ENCODE results near the gene JPH3. TPM values are rescaled to one million over a fixed set of nuclear protein-coding genes. Genes with fewer than 3 reads are reported as not detected.

Gene JPH3
- polyA plus RNA-seq, 3 donors, result not detected

DNA sequence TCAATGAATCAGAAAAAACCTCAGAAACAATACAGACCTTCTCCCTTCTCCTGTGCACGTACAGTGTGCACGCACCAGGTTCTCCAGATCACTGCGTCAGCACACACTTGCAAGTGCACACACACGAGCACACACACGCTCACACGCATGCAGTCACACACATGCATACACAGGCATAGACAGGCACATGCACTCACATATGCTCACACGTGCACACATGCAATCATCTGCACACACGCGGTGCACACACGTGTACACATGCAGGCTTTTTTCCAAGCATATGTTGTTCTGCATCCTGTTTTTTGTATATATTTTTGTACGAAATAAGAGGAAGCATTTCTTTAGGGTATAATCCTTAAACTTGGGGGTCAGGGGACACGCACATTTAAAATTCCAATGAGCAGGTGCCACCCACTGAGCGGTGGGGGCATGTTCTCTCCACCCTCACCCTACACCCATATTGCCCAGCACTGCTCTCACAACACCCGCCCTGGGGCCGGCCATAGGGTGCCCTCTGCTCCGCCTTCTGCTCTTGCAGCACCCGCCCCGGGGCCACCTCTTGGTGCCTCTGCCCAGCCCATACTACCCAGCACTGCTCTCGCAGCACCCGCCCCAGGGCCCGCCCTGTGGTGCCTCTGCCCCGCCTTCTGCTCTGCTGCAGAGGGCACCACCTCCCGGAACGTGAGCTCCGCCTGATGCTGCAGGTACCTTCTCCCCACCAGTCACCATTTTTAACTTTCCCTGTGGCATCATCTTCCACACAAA is 142.6 kb downstream of the JPH3 start:
- H3K4me1 Mint-ChIP-seq, result no peaks in the 10 kb centered on the region
- no peak for DNase-seq

GRCh38 chr16:87746178-87746577 is 143.9 kb downstream of the JPH3 start:
- Mint-ChIP-seq H3K27me3 (ENCODE audit: low read depth in 3 of 3) (peaks cover 0 to 2% (median 1%) of the 10 kb centered on the region in 3 donors), H3K4me1 (no peaks in the 10 kb centered on the region), H3K27ac (peak overlapping the region in 2 of 7 donors; percentile 7 to 11), H3K4me3 (no peak overlapping the region), H3K36me3 (peaks cover 79 to 89% of the 10 kb centered on the region in 2 donors), H3K9me3 (no peaks in the 10 kb centered on the region)
- H3K4me2 ChIP-seq (replicated peaks; ENCODE audit: extremely low read depth, low read length, poor library complexity, severe bottlenecking), result no peak overlapping the region
- no peaks in the 10 kb centered on the region for H3K4me1 ChIP-seq (ENCODE audit: control insufficient read depth in 1 of 2, insufficient read depth in 2 of 2, low read length in 2 of 2)
- no peak for DNase-seq
- no peak for TF ChIP-seq CTCF (IDR thresholded peaks at IDR 0.05)
- no peaks in the 10 kb centered on the region for H4K20me1 ChIP-seq (ENCODE audit: insufficient read depth, low read length)
- WGBS (ENCODE audit: insufficient coverage), result 96% methylated on average over 6 of the region's 8 CpGs
- H3K9me3 ChIP-seq (replicated peaks in 1 of 2; ENCODE audit: control insufficient read depth in 1 of 2, insufficient read depth in 1 of 2, low read length in 2 of 2), result no peaks in the 10 kb centered on the region
- H3K36me3 ChIP-seq (replicated peaks in 1 of 2; ENCODE audit: control insufficient read depth in 1 of 2, insufficient read depth in 2 of 2, low read length in 2 of 2), result peaks cover 79 to 89% of the 10 kb centered on the region in 2 donors
- H3K9ac ChIP-seq (ENCODE audit: insufficient read depth, low read length, poor library complexity, severe bottlenecking), result no peak overlapping the region
- H3K4me3 ChIP-seq (replicated peaks in 1 of 3; ENCODE audit: low read depth in 2 of 3, low read length in 3 of 3), result no peak overlapping the region
- H2AFZ ChIP-seq (ENCODE audit: insufficient read depth, low read depth, low read length, poor library complexity, severe bottlenecking), result no peak overlapping the region
- intact Hi-C loops (cut with micrococcal nuclease), result no loop called here
- H3K27ac ChIP-seq (ENCODE audit: low read depth in 1 of 2, low read length in 2 of 2), result no peak overlapping the region
- no peaks in the 10 kb centered on the region for H3K79me2 ChIP-seq (ENCODE audit: insufficient read depth, low read length)
- no peaks in the 10 kb centered on the region for H3K27me3 ChIP-seq (ENCODE audit: control insufficient read depth in 2 of 2, insufficient read depth in 2 of 2, low read length in 2 of 2)

More for the DNA sequence above, 142.6 kb downstream of the JPH3 start:
- Mint-ChIP-seq H3K27ac (no peak overlapping the region), H3K4me3 (no peak overlapping the region), H3K36me3 (peaks cover 74 to 85% of the 10 kb centered on the region in 2 donors), H3K27me3 (ENCODE audit: low read depth in 3 of 3) (peaks cover 0 to 2% (median 1%) of the 10 kb centered on the region in 3 donors), H3K9me3 (no peaks in the 10 kb centered on the region)
- TF ChIP-seq CTCF (IDR thresholded peaks at IDR 0.05), result no peak
- Histone ChIP-seq H3K27me3 (ENCODE audit: control insufficient read depth in 2 of 2, insufficient read depth in 2 of 2, low read length in 2 of 2) (no peaks in the 10 kb centered on the region), H3K9me3 (replicated peaks in 1 of 2; ENCODE audit: control insufficient read depth in 1 of 2, insufficient read depth in 1 of 2, low read length in 2 of 2) (no peaks in the 10 kb centered on the region), H3K4me2 (replicated peaks; ENCODE audit: extremely low read depth, low read length, poor library complexity, severe bottlenecking) (no peak overlapping the region), H3K79me2 (ENCODE audit: insufficient read depth, low read length) (no peaks in the 10 kb centered on the region), H4K20me1 (ENCODE audit: insufficient read depth, low read length) (peaks cover 3% of the 10 kb centered on the region), H3K4me1 (ENCODE audit: control insufficient read depth in 1 of 2, insufficient read depth in 2 of 2, low read length in 2 of 2) (no peaks in the 10 kb centered on the region), H3K27ac (ENCODE audit: low read depth in 1 of 2, low read length in 2 of 2) (no peak overlapping the region), H3K9ac (ENCODE audit: insufficient read depth, low read length, poor library complexity, severe bottlenecking) (no peak overlapping the region), H3K4me3 (replicated peaks in 1 of 3; ENCODE audit: low read depth in 2 of 3, low read length in 3 of 3) (no peak overlapping the region), H3K36me3 (replicated peaks in 1 of 2; ENCODE audit: control insufficient read depth in 1 of 2, insufficient read depth in 2 of 2, low read length in 2 of 2) (peaks cover 75 to 89% of the 10 kb centered on the region in 2 donors), H2AFZ (ENCODE audit: insufficient read depth, low read depth, low read length, poor library complexity, severe bottlenecking) (no peak overlapping the region)
- whole genome bisulfite sequencing (ENCODE audit: insufficient coverage), result 91% methylated on average over 18 of the region's 25 CpGs
- intact Hi-C loops (cut with micrococcal nuclease), result no loop called here

Other genes starting within 250 kb of the JPH3 start
- gene FBXO31, start 218.7 kb upstream of the JPH3 start, polyA plus RNA-seq, result 1 to 10 TPM; 2.0 to 5.6 (median 3.3) TPM
- 100 to 1,000 TPM; 102 to 147 (median 140) TPM for gene MAP1LC3B, start 210.2 kb upstream of the JPH3 start, polyA plus RNA-seq
- 1 to 10 TPM in 1 of 3 donors, under 1 TPM in 2; 0.11 to 4.0 (median 0.22) TPM for gene ZCCHC14, start 109.5 kb upstream of the JPH3 start, polyA plus RNA-seq
- gene KLHDC4, start 163.5 kb downstream of the JPH3 start, polyA plus RNA-seq, result 10 to 100 TPM; 11.2 to 26.4 (median 12.6) TPM